Right ventricle myocardium superior (tissue), 1 donor: ENCODE measurements around the gene MEDAG. TPM values are rescaled to one million over a fixed set of nuclear protein-coding genes. Genes with fewer than 3 reads are reported as not detected.

ENCODE experiments used
- ATAC-seq: fragments of 200-7000 bp; cut with Tn5 transposase; one replicate; pipeline ENCODE4 v1.9.1; 2020; ENCODE audit warnings: mild to moderate bottlenecking; ENCODE audit not compliant: poor library complexity
- DNase-seq: peaks from one replicate; pipeline ENCODE4 v3.0.0-alpha.2; 2020
- intact Hi-C: fragments of 100-400 bp; cut with DNase I; formaldehyde crosslinking; loops from one replicate; pipeline ENCODE4 v1.11.2; 2022
- total RNA-seq: library from RNA; stranded (reverse); fragmentation: NEBNext Ultra II Directional; extraction: Animal tissue kit (Norgen Biotek cat#: 25700); gene quantifications from one replicate; pipeline ENCODE4 v1.2.1, GENCODE V29; 2021
- donor health status: DM: no; HTN: yes; CAD: no; lungs with severe emphysema.

MEDAG gene
- total RNA-seq, 1 donor from 2014 or later, result 5.4 TPM

DNA sequence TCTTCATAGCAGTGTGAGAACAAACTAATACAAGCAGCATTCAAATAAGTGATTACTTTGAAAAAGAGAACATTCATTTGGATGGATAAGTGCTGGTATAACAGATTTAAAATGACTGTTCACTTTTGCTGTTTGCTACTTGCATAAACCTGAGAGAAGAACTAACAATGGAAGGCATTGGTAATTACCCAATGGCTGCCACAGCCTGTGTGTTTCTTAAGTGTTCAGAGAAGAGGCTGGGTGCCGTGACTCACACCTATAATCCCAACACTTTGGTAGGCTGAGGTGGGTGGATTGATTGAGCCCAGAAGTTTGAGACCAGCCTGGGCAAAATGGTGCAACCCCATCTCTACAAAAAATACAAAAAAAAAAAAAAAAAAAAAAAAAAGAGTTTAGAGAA lies 21.5 kb downstream of the MEDAG start:
- ATAC-seq, result no peak
- intact Hi-C loops, result no loop called here

GRCh38 chr13:30928978-30929377 lies 22.9 kb downstream of the MEDAG start:
- intact Hi-C loops, result no loop called here
- ATAC-seq (no peak), DNase-seq (no peak)

More for the DNA sequence above, 21.5 kb downstream of the MEDAG start:
- DNase-seq, result no peak

GRCh38 chr13:30932481-30933353 lies 26.6 kb downstream of the MEDAG start, which contains the start of gene TEX26:
Gene TEX26, plus strand, starts transcription at chr13:30932656. Its CDS starts 60 bp downstream, at chr13:30932716.
- peak; percentile 46 for DNase-seq
- ATAC-seq, result peak; percentile 73
- intact Hi-C loops, result no loop called here

GRCh38 chr13:30933354-30933670 lies 27.2 kb downstream of the MEDAG start:
- intact Hi-C loops, result no loop called here
- DNase-seq, result no peak
- peak; percentile 60 for ATAC-seq

- no peak for DNase-seq
- intact Hi-C loops, result no loop called here
- no peak for ATAC-seq
These were observed 28.3 kb downstream of the MEDAG start for GRCh38 chr13:30934381-30934780.

GRCh38 chr13:30934803-30935202 lies 28.7 kb downstream of the MEDAG start:
- intact Hi-C loops, result no loop called here
- no peak for ATAC-seq
- DNase-seq, result no peak

DNA sequence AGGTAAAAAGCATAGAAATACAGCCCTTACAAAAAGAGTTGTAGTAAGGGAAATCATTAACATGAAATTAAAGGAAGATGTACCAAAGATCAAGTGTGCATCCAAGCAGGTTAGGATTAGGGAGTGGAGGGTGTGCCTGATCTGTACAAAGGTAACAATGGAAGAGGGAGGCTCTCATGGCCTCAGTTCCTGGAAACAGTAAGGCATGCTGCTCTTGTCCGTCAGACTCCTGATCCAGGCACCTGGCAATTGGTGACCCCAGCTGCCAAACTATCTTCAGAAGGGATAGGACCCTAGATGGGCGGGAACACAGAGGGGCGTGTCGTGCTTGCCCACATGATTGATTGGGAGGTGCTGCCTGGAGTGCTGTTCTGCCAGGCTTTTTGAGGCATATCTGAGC lies 30.9 kb downstream of the MEDAG start:
- ATAC-seq (no peak), DNase-seq (no peak)
- intact Hi-C loops, result no loop called here

DNA sequence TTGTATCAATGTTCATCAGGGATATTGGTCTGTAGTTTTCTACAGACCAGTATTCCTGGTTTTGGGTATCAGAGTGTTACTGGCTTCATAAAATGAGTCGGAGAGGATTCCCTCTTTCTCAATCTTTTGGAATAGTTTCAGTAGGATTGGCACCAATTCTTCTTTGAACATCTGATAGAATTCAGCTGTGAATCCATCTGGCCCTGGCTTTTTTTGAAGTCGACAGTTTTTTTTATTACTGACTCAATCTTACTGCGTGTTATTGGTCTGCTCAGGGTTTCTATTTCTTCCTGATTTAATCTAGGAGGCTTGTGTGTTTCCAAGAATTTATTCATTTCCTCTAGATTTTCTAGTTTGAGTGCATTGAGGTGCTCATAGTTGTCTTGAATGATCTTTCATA lies 37.8 kb downstream of the MEDAG start:
- intact Hi-C loops, result no loop called here
- ATAC-seq, result no peak

GRCh38 chr13:30957258-30957943 lies 51.3 kb downstream of the MEDAG start:
- intact Hi-C loops, result no loop called here
- peak; percentile 86 for ATAC-seq
- no peak for DNase-seq

More for the DNA sequence above, 37.8 kb downstream of the MEDAG start:
- no peak for DNase-seq

DNA sequence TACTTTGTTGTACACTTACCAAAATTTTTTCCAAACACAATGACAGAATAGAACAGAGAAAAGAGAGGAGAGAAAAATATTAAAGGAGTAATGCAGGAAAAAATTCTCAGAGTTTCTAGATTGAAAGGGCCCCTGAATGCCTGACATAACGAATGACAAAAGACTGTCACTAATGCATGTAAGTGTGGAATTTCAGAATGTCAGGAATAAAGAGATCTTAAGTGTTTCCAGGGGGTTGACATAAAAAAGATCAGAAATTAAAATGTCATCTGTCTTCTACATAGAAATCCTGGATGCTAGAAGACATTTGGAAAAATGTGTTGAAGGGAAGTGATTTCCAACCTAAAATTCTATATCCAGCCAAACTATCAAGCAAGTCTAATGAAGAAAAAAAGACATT lies 53.6 kb downstream of the MEDAG start:
- intact Hi-C loops, result no loop called here
- no peak for ATAC-seq
- DNase-seq, result no peak

GRCh38 chr13:30963791-30964190 lies 57.7 kb downstream of the MEDAG start:
- DNase-seq (no peak), ATAC-seq (peak; percentile 53)
- intact Hi-C loops, result no loop called here

DNA sequence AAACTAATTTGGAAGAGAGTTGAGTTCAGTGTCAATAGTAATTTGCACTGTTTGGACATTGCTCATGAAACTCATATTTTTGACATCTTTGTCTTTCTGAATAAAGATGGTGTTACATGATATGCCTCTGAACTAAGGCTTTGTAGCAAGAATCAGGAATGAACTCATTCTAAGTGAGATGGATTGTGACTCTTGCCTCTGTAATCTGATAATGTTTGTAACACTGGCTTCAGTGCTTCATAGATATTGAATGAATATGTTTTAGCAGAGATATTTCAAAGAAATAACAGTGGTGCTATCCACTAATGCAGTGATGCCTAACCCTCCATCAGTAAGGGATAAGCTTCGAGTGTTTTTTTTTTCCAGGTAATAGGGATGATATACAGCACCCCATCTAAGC lies 59.3 kb downstream of the MEDAG start:
- intact Hi-C loops, result no loop called here
- DNase-seq, result no peak

DNA sequence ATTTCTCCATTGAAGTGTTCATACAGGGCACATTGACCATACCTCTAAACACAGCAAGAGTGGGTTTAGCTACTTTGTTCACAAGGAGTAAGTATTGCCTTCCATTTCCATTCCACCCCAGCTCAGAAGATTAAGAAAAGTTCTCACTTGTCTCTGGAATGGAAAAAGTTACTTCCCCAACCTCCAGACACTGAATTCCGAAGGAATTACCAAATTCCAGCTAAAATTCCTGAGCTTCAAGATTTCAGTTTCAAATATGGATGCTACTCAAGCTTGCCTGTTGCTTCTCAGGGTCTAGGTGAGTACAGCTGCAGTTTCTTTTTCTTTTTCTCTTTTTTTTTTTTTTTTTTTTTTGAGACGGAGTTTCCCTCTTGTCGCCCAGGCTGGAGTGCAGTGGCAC lies 60.0 kb downstream of the MEDAG start:
- DNase-seq (no peak), ATAC-seq (no peak)
- intact Hi-C loops, result no loop called here

More for the DNA sequence above, 59.3 kb downstream of the MEDAG start:
- ATAC-seq, result no peak

GRCh38 chr13:30968846-30969245 lies 62.8 kb downstream of the MEDAG start:
- DNase-seq, result no peak
- intact Hi-C loops, result no loop called here
- no peak for ATAC-seq

GRCh38 chr13:30971575-30971974 lies 65.5 kb downstream of the MEDAG start:
- intact Hi-C loops, result no loop called here
- DNase-seq (no peak), ATAC-seq (no peak)

GRCh38 chr13:30972888-30973377 lies 66.9 kb downstream of the MEDAG start:
- intact Hi-C loops, result no loop called here
- DNase-seq, result no peak
- no peak for ATAC-seq

DNA sequence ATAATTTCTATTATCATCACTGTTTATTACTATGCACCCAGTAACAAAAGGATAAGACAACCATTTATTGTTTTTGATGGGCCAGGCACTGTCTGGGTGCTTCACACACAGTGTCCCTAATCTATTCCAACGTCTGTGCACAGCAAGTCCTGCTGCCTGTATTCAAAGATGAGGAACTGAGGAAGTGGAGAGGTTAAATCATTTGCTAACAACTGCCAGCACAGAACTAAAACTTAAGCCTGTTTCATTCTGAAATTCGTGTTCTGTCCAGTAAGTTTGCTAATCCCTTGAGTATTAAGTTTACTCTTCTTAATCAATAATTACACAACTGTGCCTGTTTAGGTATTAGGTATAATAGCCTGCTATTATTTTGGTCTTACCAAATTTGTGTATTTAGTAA lies 68.3 kb downstream of the MEDAG start:
- ATAC-seq, result no peak

More for the DNA sequence above, 68.3 kb downstream of the MEDAG start:
- intact Hi-C loops, result no loop called here
- no peak for DNase-seq
